HG02981 (cell line): ENCODE data around the gene ACTMAP.

Source experiments
- ATAC-seq: cut with Tn5 transposase; IDR thresholded peaks from one replicate; pipeline ENCODE4 v1.9.1; 2021; ENCODE audit warnings: mild to moderate bottlenecking, moderate library complexity; ENCODE audit not compliant: unreplicated experiment

Gene ACTMAP

GRCh38 chr19:40701758-40702157 is 48.5 kb downstream of the ACTMAP start:
- no peak for ATAC-seq

DNA sequence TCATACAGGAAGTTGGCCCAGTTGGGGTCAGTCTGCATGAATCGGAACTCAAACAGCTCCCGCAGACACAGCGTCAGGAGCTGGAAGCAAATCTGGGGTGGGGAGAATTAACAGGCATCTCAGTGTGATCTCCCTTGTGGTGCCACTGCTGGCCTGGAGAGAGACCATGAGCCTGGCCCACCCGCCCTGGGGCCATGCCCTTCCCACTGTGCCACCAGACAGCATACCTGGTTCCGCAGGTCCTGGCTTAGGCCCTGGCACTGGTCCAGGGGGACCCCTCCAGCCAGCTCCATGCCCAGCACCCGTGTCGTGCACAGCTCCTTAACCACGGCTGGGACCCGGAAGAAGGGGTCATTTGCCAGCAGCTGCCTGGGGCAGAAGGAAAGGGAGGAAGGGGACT is 50.2 kb downstream of the ACTMAP start:
- ATAC-seq: no peak

DNA sequence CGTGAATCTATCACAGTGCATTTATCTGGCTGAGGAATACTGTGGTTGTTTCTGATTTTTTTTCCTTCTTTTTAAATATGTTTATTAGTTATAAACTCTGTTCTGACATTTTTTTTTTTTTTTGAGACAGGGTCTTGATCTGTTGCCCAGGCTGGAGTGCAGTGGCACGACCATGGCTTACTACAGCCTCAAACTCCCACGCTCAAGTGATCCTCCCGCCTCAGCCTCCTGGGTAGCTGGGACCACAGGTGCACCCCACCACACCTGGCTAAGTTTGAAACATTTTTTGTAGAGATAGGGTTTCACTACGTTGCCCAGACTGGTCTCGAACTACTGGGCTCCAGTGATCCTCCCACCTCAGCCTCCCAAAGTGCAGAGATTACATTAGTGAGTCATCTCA is 53.3 kb downstream of the ACTMAP start:
- ATAC-seq: no peak

- no peak for ATAC-seq
Observed at GRCh38 chr19:40695881-40696280, 54.4 kb downstream of the ACTMAP start.

DNA sequence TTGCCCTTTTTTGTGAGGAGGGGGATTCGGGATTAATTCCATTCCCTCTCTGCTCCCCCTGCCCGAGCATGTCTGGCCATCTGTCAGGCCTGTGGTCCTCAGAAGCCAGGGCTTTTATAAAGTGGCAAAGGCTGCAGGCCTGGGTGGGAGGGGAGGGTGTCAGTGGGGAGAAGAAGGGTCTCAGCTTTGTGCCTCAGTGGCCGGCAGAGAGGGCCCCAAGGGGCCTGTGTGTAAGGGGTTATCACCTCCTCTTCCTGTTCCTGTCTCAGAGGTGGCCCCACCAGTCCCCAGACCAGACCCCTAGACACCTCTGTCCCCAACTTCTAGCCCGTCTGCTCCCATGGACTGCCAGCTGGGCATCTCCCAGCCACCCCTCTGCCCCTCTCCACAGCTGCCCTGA is 56.4 kb downstream of the ACTMAP start:
- ATAC-seq: no peak

DNA sequence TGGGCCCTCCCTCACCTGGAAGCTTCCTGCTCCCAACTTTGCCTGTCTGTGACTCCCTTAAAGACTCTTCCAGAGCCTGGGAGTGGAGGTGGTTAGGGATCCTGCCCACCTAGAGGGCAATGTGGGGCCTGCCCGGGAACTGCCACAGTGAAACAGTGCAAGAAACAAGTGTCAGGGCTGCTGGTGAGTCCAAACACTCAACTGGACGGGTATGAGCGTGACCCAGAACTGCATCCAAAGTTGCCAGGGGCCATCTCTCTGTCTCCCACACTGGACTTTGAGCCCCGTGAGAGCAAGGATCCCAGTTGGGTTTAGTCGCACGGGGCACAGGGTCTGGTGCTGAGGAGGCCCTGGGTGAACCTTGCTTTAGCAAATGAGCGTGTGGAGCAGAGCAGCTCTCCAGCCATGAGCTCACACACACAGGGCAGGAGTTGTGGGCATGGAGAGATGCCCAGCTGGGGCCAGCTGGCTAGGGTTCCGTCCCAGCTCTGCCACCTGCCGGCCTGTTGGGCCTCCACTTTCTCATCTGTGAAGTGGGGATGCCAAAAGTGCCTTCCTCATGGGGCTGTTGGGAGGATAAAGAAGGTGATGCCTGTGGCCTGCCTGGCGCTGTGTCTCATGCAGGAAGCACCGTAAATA is 57.0 kb downstream of the ACTMAP start:
- no peak for ATAC-seq

- ATAC-seq: no peak
Observed at GRCh38 chr19:40692212-40692551, 58.1 kb downstream of the ACTMAP start.

DNA sequence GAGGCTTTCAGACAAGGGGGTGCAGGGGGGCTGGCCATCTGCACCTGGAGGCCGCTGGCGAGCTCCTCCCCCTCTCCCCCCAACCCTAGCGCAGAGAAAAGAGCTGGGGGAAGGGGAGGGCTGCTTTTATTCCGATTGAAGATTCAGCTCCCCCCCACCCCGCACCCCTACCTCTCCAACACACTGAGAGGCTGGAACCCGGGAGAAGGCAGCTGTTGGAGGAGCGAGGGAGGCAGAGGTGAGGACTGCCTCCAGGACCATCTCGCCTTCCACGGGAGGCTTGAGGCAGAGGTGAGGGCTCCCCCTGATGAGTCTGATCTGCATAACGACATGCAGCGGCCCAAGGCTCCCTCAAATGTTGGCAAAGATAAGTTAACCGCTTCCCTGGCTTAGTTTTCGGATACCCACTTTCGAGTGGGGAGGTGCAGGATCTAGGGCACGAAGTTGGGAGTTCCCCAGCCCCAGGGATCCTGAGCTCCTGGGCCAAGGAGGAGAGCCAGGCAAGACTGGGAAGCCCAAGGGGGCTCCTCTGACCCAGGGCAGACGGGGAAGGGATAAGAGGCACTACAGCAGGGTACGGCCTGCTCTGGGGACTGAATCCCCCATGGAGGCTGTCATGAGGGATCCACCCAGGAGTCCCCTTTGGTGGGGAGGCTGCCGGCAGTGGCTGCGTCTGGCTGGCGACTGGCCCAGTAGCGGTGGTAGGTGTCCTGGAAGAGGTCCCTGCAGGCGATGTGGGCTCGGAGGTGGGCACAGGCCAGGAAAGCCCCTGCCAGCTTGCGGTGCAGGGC is 58.7 kb downstream of the ACTMAP start:
- ATAC-seq: no peak
